Measurements from ENCODE around the gene HIKESHI. TPM values are rescaled to one million over a fixed set of nuclear protein-coding genes. Genes with fewer than 3 reads are reported as not detected.

HIKESHI gene, protein sequence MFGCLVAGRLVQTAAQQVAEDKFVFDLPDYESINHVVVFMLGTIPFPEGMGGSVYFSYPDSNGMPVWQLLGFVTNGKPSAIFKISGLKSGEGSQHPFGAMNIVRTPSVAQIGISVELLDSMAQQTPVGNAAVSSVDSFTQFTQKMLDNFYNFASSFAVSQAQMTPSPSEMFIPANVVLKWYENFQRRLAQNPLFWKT
- 78.6 and 85.1 TPM in 2 replicates for total RNA-seq (2014; rRNA removed; shearing (Covaris generic))

- Histone ChIP-seq H3K27me3 (no peaks in the 10 kb centered on the region), H3K9me3 (replicated peaks) (no peaks in the 10 kb centered on the region), H3K36me3 (peaks cover 8% of the 10 kb centered on the region; the same call in 1 of the 2 replicates), H3K27ac (peak within 1 kb of the TSS; percentile 79), H3K4me1 (peaks cover 5% of the 10 kb centered on the region; the same call in 1 of the 2 replicates), H3K4me3 (peak within 1 kb of the TSS; percentile 90)
- peak; percentile 100 for DNase-seq
Measured at GRCh38 chr11:86302092-86302793, at the start of gene HIKESHI. TSS of gene HIKESHI (plus strand) at chr11:86302240. CDS start at chr11:86302449, 209 bp downstream.

DNA sequence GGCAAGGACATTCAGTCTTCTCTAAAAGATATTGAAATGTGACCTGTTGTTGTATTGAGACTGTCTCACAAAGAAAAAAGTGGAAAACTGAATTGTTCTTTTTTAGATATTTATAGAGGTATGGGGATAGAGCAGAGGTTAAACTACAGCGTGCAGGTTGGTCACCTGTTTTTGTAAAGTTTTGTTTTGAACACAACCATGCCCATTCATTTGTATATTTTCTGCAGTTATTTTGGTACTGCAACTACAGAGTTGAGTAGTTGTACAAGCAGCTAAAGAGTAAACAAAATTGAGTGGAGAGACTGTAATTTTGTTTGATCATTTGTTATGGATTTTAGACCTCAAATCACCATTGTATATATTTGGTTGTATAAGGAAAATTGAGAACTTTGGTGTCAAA is 46.1 kb upstream of the HIKESHI start:
- Histone ChIP-seq H3K4me3 (no peak overlapping the region), H3K27me3 (no peaks in the 10 kb centered on the region), H3K9me3 (replicated peaks) (no peaks in the 10 kb centered on the region), H3K4me1 (no peaks in the 10 kb centered on the region), H3K27ac (no peak overlapping the region), H3K36me3 (peaks cover 63% of the 10 kb centered on the region)
- DNase-seq, result no peak

DNA sequence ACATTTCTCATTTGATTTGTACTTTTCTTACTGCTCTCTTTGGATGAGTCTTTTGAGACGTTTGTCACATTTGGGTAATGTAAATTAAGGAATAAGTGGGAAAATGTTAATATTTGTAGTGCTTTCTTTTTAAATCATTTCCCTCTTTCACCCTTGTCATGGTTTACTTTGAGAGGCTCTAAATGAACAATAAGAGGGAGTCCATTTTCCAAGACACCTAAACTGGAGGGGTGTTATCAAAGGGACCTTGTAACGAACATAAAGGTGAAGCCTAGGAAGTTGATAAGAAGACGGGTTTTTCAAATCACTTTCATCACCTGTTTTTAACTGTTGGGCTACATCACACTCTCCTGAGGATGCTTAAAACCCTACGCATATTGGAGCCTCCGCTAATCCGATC is 45.4 kb upstream of the HIKESHI start:
- Histone ChIP-seq H3K4me1 (no peaks in the 10 kb centered on the region), H3K27me3 (no peaks in the 10 kb centered on the region), H3K27ac (no peak overlapping the region), H3K9me3 (replicated peaks) (no peaks in the 10 kb centered on the region), H3K4me3 (no peak overlapping the region), H3K36me3 (peaks cover 67% of the 10 kb centered on the region)
- no peak for DNase-seq

DNA sequence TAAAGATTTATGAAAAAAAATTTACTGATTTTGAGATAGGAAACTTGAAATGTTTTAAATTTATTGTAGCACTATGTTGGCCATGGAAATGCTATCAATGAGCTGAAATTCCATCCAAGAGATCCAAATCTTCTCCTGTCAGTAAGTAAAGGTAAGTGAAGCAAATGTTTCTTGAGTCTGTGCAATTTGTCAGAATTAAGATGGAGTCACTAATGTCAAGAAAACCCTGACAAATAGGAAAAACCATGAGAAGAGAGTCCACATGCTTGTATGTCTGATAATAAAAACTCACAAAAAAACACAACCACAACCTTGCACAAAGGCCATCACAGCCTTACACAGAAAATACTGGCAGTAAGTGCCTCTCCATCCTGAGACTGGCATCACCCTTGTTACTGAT is 44.6 kb upstream of the HIKESHI start:
- peaks cover 69% of the 10 kb centered on the region for H3K36me3 ChIP-seq

GRCh38 chr11:86259730-86260129 is 42.3 kb upstream of the HIKESHI start:
- DNase-seq, result no peak
- Histone ChIP-seq H3K27ac (no peak overlapping the region), H3K4me3 (no peak overlapping the region), H3K36me3 (peaks cover 78% of the 10 kb centered on the region), H3K27me3 (no peaks in the 10 kb centered on the region), H3K9me3 (replicated peaks) (no peaks in the 10 kb centered on the region), H3K4me1 (no peaks in the 10 kb centered on the region)

More for the DNA sequence above, 44.6 kb upstream of the HIKESHI start:
- Histone ChIP-seq H3K4me3 (no peak overlapping the region), H3K9me3 (replicated peaks) (no peaks in the 10 kb centered on the region), H3K27me3 (no peaks in the 10 kb centered on the region), H3K27ac (no peak overlapping the region), H3K4me1 (no peaks in the 10 kb centered on the region)
- DNase-seq, result no peak

DNA sequence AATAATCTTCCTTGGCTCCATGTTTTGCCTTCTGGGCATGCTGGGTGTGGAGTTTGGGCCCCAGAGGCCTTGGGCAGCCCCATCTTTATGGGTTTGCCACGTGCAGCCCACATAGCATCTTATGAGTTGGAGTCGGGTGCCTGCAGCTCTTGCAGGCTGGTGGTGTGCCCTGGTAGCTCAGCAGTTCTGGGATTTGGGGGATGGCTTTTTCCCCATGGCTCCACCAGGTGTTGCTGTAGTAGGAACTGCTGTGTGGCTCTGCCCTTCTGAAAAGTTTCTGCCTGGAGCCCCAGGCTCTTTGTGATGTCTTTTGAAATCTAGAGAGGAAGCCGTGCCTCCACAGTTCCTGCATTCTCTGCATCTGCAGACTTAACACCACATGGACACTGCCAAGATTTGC is 40.7 kb upstream of the HIKESHI start:
- no peak for DNase-seq
- H3K9me3 ChIP-seq (replicated peaks), result no peaks in the 10 kb centered on the region
- H3K4me3 ChIP-seq, result no peak overlapping the region
- no peaks in the 10 kb centered on the region for H3K27me3 ChIP-seq
- H3K27ac ChIP-seq, result no peak overlapping the region
- no peaks in the 10 kb centered on the region for H3K4me1 ChIP-seq
- peaks cover 70% of the 10 kb centered on the region for H3K36me3 ChIP-seq

GRCh38 chr11:86262387-86262786 is 39.7 kb upstream of the HIKESHI start:
- H3K4me1 ChIP-seq, result no peaks in the 10 kb centered on the region
- H3K36me3 ChIP-seq, result peaks cover 64% of the 10 kb centered on the region
- H3K27ac ChIP-seq, result no peak overlapping the region
- H3K9me3 ChIP-seq (replicated peaks), result no peaks in the 10 kb centered on the region
- no peak overlapping the region for H3K4me3 ChIP-seq
- DNase-seq, result no peak
- H3K27me3 ChIP-seq, result no peaks in the 10 kb centered on the region

GRCh38 chr11:86264649-86265048 is 37.4 kb upstream of the HIKESHI start:
- H3K4me3 ChIP-seq, result no peak overlapping the region
- H3K27me3 ChIP-seq, result no peaks in the 10 kb centered on the region
- H3K4me1 ChIP-seq, result no peaks in the 10 kb centered on the region
- no peak overlapping the region for H3K27ac ChIP-seq
- H3K9me3 ChIP-seq (replicated peaks), result no peaks in the 10 kb centered on the region
- peaks cover 57% of the 10 kb centered on the region for H3K36me3 ChIP-seq
- no peak for DNase-seq

DNA sequence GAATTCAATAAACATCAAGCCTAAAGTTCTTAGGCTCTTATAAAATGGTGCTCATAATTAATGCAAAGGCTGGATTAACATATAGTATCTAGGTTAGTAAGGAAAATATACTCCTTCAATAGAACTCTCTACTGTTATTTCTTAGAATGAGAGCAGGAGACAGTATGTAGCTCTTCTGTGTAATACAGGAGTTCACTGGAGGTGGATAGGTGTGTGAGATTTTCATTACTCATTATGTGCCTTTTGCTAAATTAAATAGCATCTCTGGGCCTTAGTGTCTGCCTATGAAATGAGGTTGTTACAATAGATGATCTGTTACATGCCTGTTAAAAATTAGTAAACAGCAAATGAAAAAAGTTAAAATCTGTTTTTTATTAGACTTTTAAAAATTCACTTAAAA is 36.8 kb upstream of the HIKESHI start:
- H3K4me1 ChIP-seq, result no peaks in the 10 kb centered on the region
- no peaks in the 10 kb centered on the region for H3K27me3 ChIP-seq
- peaks cover 59% of the 10 kb centered on the region for H3K36me3 ChIP-seq
- DNase-seq, result no peak
- H3K9me3 ChIP-seq (replicated peaks), result no peaks in the 10 kb centered on the region
- H3K4me3 ChIP-seq, result no peak overlapping the region
- no peak overlapping the region for H3K27ac ChIP-seq

DNA sequence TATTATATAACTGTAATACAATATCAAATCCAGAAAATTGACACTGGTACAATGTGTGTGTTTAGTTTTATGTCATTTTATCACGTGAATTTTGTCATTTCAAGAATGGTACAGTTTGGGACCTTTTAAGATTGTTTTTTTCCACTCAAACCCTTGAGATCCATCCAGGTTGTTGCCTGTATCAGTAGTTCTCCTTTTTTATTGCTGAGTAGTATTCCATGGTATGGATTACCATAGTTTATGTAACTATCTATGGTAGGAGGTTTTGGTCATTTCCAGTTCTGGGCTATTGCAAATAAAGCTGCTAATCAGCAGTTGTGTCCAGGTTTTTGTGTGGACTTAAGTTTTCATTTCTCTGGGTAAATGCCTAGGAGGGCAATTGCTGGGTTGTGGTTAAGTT is 32.4 kb upstream of the HIKESHI start:
- H3K4me1 ChIP-seq, result no peaks in the 10 kb centered on the region
- no peak overlapping the region for H3K27ac ChIP-seq
- no peak overlapping the region for H3K4me3 ChIP-seq
- no peaks in the 10 kb centered on the region for H3K9me3 ChIP-seq (replicated peaks)
- DNase-seq, result no peak
- no peaks in the 10 kb centered on the region for H3K27me3 ChIP-seq
- H3K36me3 ChIP-seq, result peaks cover 48% of the 10 kb centered on the region

GRCh38 chr11:86274503-86274902 is 27.5 kb upstream of the HIKESHI start:
- Histone ChIP-seq H3K27me3 (no peaks in the 10 kb centered on the region), H3K4me3 (no peak overlapping the region), H3K27ac (no peak overlapping the region), H3K9me3 (replicated peaks) (no peaks in the 10 kb centered on the region), H3K4me1 (no peaks in the 10 kb centered on the region), H3K36me3 (peaks cover 63% of the 10 kb centered on the region)
- peak; percentile 17 to 31 for DNase-seq

DNA sequence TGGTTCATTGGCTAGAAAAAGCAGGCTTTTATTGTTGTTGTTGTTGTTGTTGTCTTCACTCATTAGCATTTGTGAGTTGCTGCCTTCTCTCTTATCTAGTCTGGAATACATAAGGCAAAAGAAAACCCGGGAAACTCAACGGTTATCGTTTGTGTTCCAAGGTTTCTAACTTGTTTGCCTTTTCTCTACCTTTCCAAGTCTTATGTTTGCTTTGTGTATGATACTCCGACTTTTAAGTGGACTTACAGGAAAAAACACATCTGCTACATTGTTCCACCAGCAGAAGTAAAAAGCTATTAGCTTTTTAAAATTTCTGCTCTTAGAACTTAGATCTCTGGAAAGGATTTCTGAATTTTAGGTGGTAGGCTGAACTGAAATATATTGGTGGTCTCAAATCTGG is 27.0 kb upstream of the HIKESHI start:
- H3K9me3 ChIP-seq (replicated peaks), result no peaks in the 10 kb centered on the region
- no peak overlapping the region for H3K4me3 ChIP-seq
- no peaks in the 10 kb centered on the region for H3K4me1 ChIP-seq
- H3K36me3 ChIP-seq, result peaks cover 61% of the 10 kb centered on the region
- no peak for DNase-seq
- H3K27me3 ChIP-seq, result no peaks in the 10 kb centered on the region
- no peak overlapping the region for H3K27ac ChIP-seq

GRCh38 chr11:86275493-86276370 is 26.3 kb upstream of the HIKESHI start:
- no peaks in the 10 kb centered on the region for H3K4me1 ChIP-seq
- no peak overlapping the region for H3K4me3 ChIP-seq
- H3K36me3 ChIP-seq, result peaks cover 63% of the 10 kb centered on the region
- DNase-seq, result peak in 1 of 2 experiments; percentile 27
- no peaks in the 10 kb centered on the region for H3K27me3 ChIP-seq
- H3K27ac ChIP-seq, result no peak overlapping the region
- no peaks in the 10 kb centered on the region for H3K9me3 ChIP-seq (replicated peaks)

GRCh38 chr11:86277741-86278140 is 24.3 kb upstream of the HIKESHI start:
- H3K36me3 ChIP-seq, result peaks cover 58% of the 10 kb centered on the region
- no peak overlapping the region for H3K27ac ChIP-seq
- no peak overlapping the region for H3K4me3 ChIP-seq
- H3K27me3 ChIP-seq, result no peaks in the 10 kb centered on the region
- H3K9me3 ChIP-seq (replicated peaks), result no peaks in the 10 kb centered on the region
- DNase-seq, result no peak
- H3K4me1 ChIP-seq, result no peaks in the 10 kb centered on the region

GRCh38 chr11:86278226-86278625 is 23.8 kb upstream of the HIKESHI start:
- no peak overlapping the region for H3K27ac ChIP-seq
- H3K9me3 ChIP-seq (replicated peaks), result no peaks in the 10 kb centered on the region
- DNase-seq, result no peak
- no peaks in the 10 kb centered on the region for H3K4me1 ChIP-seq
- H3K27me3 ChIP-seq, result no peaks in the 10 kb centered on the region
- no peak overlapping the region for H3K4me3 ChIP-seq
- peaks cover 55% of the 10 kb centered on the region for H3K36me3 ChIP-seq

Measured in SJCRH30 (cell line).